Erythroblast (primary cell): Measurements from ENCODE around the gene PKNOX1.
"Not testable (repeated sequence)": the region's sequence is repeated elsewhere in the genome, so short reads cannot be mapped to it uniquely, and the experiment has no call there.

ENCODE experiments used
- DNase-seq, 2 experiments: peaks; one replicate each; lab custom pipeline; 2025; lab: John Stamatoyannopoulos, UW
- GATA1 ChIP-seq: IDR thresholded peaks from 2 replicates; pipeline ENCODE4 v1.6.1; 2011; ENCODE audit warnings: low read depth, mild to moderate bottlenecking, control low read depth, low read length, moderate library complexity
- POLR2A ChIP-seq: IDR thresholded peaks from 2 replicates; pipeline ENCODE4 v1.6.1; 2011; ENCODE audit warnings: mild to moderate bottlenecking, low read length

PKNOX1 gene

DNA sequence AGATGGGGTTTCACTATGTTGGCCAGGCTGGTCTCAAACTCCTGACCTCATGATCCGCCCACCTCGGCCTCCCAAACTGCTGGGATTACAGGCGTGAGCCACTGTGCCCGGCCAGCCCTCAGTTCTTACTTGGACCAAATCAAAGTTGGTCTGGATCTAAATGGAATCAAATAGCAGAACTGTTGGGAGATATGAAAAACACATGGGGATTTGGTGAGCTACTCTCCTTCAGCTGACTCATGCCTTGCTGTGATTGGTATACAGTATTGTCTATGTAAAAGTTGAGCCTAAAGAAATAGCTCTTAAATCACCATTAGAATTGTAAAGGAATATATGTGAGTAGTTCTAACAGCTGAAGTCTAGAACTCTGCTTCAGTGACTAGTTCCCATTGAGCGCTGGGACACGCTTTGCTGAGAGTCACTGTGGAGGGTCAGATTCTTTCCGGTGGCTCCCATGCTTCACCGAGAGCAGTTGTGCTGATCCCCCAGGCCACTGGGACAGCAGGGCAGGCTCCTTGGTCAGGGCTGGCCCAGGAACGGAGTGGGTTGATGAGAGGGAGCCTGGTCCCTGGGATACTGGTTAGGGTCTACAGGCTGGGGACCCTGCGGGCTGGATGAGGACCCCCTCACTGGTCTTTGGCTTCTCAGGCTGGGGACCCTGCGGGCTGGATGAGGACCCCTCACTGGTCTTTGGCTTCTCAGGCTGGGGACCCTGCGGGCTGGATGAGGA is 14.0 kb downstream of the PKNOX1 start:
- DNase-seq: no peak
- no peak for TF ChIP-seq GATA1
- no peak for TF ChIP-seq POLR2A

DNA sequence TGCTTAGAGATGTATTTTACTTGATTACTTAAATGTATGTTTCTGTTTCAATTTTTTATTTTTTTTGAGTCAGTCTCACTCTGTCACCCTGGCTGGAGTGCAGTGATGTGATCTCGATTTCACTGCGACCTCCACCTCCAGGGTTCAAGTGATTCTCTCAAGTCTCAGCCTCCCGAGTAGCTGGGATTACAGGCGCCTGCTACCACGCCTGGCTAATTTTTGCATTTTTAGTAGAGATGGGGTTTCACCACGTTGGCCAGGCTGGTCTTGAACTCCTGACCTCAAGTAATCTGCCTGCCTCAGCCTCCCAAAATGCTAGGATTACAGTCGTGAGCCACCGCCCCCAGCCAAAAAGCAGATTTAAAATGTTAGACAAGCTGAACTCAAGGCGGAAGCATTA is 15.0 kb downstream of the PKNOX1 start:
- not testable (repeated sequence) for DNase-seq

DNA sequence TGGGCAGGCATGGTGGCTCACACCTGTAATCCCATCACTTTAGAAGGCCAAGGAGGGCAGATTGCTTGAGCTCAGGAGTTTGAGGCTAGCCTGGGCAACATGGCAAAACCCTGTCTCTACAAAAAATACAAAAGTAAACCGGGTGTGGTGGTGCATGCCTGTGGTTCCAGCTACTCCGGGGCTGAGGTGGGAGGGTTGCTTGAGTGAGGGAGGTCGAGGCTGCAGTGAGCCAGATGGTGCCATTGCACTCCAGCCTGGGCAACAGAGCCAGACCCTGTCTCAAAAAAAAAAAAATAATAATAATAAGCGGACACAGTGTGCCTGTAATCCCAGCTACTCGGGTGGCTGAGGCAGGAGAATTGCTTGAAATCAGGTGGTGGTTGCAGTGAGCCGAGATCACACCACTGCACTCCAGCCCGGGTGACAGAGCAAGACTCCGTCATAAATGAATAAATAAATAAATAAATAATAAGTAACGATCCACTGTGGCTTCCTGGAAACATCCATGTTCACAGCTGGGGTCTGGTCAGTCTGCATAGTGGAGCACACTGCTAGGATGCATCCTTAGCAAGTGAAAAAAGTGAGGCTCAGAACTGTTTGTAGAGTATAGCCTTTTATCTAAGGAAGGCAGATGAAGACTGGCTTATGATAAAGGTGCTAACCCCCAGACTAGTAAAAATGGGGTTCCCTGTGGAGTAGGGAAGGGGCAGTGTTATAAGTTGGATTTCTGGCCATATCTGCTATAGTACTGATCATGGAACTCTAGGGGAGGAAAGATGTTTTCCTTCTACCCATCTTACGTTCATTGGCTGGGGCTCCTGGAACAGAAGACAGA is 15.7 kb downstream of the PKNOX1 start:
- DNase-seq: peak in 1 of 2 experiments; percentile 60
- TF ChIP-seq POLR2A (no peak), GATA1 (no peak)

GRCh38 chr21:42991992-42992740 is 17.8 kb downstream of the PKNOX1 start:
- DNase-seq: peak in 1 of 2 experiments; percentile 21
- TF ChIP-seq POLR2A: no peak
- TF ChIP-seq GATA1: no peak

- no peak for DNase-seq
- TF ChIP-seq GATA1 (no peak), POLR2A (no peak)
These were observed 18.8 kb downstream of the PKNOX1 start for GRCh38 chr21:42993051-42993712.

DNA sequence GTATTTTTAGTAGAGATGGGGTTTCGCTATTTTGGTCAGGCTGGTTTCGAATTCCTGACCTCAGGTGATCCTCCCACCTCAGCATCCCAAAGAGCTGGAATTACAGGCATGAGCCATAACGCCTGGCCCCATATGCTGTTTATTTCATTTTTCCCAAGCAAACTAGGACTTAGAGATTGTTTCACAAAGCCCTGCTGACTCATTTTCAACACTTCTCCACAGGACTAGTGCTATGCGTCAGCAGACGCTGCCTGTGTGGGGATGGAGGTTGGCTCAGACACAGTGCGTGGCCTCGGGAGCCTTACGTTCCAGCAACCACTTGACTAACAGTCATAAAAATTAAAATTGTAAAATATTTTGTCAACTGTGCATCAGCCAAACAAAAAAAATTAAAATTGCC is 22.7 kb downstream of the PKNOX1 start:
- no peak for TF ChIP-seq POLR2A
- TF ChIP-seq GATA1: no peak
- DNase-seq: no peak

DNA sequence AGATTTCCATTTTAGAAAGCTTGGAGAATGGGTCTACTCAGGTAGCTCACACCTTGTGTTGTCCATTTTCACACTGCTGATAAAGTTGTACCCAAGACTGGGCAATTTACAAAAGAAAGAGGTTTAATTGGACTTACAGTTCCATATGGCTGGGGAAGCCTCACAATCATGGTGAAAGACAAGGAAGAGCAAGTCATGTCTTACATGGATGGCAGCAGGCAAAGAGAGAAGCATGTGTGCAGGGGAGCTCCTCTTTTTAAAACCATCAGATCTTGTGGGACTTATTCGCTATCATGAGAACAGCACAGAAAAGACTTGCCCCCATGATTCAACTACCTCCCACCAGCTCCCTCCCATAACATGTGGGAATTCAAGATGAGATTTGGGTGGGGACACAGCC is 23.6 kb downstream of the PKNOX1 start:
- DNase-seq: not testable (repeated sequence)

- not testable (repeated sequence) for DNase-seq
These were observed 24.8 kb downstream of the PKNOX1 start for GRCh38 chr21:42999152-42999551.

DNA sequence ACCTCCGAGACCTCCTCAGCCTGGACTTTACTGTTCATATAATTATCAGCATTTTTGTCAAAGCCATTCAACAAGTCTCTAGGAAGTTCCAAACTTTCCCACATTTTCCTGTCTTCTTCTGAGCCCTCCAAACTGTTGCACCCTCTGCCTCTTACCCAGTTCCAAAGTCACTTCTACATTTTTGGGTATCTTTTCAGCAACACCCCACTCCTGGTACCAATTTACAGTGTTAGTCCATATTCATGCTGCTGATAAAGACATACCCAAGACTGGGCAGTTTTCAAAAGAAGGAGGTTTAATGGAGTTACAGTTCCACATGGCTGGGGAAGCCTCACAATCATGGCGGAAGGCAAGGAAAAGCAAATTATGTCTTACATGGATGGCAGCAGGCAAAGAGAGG is 25.7 kb downstream of the PKNOX1 start:
- DNase-seq: not testable (repeated sequence)

DNA sequence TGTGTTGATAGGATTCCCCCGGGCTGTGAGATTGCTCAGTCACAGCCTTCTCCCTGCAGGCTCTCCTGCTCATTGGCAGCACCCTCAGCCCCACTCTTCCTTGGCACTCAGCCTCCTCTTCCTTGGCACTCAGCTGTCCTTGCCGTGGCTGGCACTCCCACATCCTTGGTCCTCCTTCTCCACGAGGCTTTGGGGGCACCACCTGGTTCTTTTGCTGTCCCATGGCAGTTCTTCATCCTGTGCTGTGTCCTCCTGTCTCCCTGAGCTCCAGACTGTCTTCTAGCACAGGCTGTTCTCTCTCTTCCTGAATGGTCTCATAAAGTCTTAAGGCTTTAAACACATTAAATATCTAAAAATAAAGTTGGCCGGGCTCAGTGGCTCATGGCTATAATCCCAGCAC is 27.0 kb downstream of the PKNOX1 start:
- no peak for TF ChIP-seq GATA1
- no peak for TF ChIP-seq POLR2A

GRCh38 chr21:43004926-43005325 is 30.6 kb downstream of the PKNOX1 start:
- TF ChIP-seq POLR2A (no peak), GATA1 (no peak)

More for the DNA sequence above, 27.0 kb downstream of the PKNOX1 start:
- DNase-seq: no peak

DNA sequence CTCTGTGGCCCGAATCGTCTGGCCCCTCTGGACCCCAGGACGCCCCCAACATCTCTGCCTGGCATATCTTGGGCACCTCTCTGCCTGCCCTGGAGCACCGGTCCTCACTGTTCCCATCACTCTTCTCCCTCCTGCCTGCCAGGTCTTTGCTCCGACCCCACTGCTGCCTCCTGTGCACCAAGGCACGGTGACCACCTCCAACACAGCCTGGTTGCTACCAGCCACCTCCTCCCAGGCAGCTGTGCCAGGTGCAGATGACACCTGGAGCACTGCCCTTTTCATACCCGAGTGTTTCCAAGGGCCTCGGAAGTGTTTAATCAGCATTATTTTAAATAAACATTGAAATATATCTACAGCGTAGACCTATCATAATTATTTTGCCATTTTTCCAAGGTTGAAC is 31.3 kb downstream of the PKNOX1 start:
- TF ChIP-seq GATA1 (no peak), POLR2A (no peak)
- DNase-seq: no peak

More at GRCh38 chr21:43004926-43005325, 30.6 kb downstream of the PKNOX1 start:
- no peak for DNase-seq

DNA sequence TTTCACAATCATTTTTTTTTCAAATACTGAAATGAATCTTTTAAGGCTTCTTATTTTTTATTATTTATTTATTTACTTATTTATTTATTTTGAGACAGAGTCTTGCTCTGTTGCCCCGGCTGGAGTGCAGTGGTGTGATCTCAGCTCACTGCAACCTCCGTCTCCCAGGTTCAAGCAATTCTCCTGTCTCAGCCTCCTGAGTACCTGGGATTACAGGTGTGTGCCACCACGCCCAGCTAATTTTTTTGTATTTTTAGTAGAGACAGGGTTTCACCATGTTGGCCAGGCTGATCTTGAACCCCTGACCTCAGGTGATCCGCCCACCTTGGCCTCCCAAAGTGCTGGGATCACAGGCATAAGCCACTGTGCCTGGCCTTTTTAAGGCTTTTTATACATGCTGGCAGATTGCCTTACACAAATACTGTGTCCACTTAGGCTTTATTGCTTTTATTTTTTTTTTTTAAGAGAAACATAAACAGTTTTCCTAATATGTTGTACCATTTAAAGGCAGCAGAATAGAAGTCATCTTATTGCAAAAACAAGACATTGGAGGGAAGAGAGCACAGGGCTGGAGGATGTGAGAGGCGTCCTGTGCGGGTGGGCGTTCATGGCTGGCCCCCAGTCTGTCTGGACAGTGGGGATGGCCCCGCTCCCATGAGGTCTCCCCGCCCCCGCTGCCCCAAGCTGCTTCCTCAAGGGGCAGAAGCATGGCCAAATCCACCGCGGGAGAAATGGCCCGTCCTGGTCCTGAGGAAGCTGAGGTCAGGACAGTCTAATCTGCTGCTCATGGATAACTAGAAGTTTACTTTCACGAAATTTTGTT is 31.9 kb downstream of the PKNOX1 start:
- not testable (repeated sequence) for DNase-seq

DNA sequence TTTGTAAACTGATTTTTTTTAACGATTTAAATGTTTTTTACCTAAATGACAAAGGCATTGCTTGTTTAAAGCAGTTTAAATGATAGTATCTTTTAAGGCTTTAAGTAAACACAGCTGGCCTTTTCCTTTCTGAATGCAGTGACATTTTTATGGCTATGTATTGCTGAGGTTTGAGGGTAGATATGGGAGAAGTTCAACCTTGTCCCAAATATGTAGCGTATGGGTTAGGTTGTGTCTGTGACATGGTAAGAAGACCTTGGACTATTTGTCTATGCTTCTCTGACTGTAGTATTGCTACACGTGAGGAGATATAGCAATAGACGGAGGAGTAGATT is 32.5 kb downstream of the PKNOX1 start:
- TF ChIP-seq GATA1 (no peak), POLR2A (no peak)
- DNase-seq: no peak
